Measurements from ENCODE around the gene QSER1. TPM values are rescaled to one million over a fixed set of nuclear protein-coding genes. Genes with fewer than 3 reads are reported as not detected.
A peak's percentile ranks its signal among the peaks of the same experiment; 100 is the strongest.

Gene QSER1
- total RNA-seq, 4 donors from 2014 or later = 19.8 to 29.0 (median 22.7) TPM

GRCh38 chr11:32952421-32952820 is 59.8 kb downstream of the QSER1 start:
- Histone ChIP-seq H3K4me3 (no peak overlapping the region), H3K9me3 (no peaks in the 10 kb centered on the region), H3K27me3 (no peaks in the 10 kb centered on the region), H3K4me1 (no peaks in the 10 kb centered on the region), H3K27ac (no peak overlapping the region), H3K36me3 (peaks cover 0 to 33% of the 10 kb centered on the region in 2 donors)
- no peak for TF ChIP-seq CTCF (IDR thresholded peaks at IDR 0.05)
- TF ChIP-seq EP300 (IDR thresholded peaks at IDR 0.05) = no peak
- no peak for TF ChIP-seq POLR2AphosphoS5 (IDR thresholded peaks at IDR 0.05)
- TF ChIP-seq POLR2A (IDR thresholded peaks at IDR 0.05) = no peak
- ATAC-seq = no peak
- WGBS, 2 donors (ENCODE audit: low coverage in 1 of 2) = 50 to 57% methylated on average over 1 of the region's 1 CpG

DNA sequence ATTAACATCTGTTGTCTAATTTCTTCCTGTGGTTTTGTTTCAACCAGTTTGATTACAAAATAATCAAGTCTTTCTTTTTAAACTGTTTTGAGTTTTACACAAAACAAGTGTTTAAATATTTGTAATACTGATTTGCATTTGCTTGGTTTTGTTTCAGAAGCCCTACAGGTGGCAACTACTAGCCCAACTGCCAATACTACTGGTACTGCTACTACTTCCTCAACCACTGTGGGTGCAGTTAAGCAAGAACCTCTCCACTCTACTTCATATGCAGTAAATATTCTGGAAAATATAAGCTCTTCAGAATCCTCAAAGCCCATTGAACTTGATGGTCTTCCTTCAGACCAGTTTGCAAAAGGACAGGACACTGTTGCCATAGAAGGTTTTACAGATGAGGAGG is 61.1 kb downstream of the QSER1 start:
- Histone ChIP-seq H3K4me1 (no peaks in the 10 kb centered on the region), H3K27ac (no peak overlapping the region), H3K27me3 (no peaks in the 10 kb centered on the region), H3K4me3 (no peak overlapping the region), H3K9me3 (no peaks in the 10 kb centered on the region), H3K36me3 (peaks cover 0 to 46% of the 10 kb centered on the region in 2 donors)
- TF ChIP-seq EP300 (IDR thresholded peaks at IDR 0.05) (no peak), CTCF (IDR thresholded peaks at IDR 0.05) (no peak), POLR2AphosphoS5 (IDR thresholded peaks at IDR 0.05) (no peak), POLR2A (IDR thresholded peaks at IDR 0.05) (no peak)
- ATAC-seq = no peak

DNA sequence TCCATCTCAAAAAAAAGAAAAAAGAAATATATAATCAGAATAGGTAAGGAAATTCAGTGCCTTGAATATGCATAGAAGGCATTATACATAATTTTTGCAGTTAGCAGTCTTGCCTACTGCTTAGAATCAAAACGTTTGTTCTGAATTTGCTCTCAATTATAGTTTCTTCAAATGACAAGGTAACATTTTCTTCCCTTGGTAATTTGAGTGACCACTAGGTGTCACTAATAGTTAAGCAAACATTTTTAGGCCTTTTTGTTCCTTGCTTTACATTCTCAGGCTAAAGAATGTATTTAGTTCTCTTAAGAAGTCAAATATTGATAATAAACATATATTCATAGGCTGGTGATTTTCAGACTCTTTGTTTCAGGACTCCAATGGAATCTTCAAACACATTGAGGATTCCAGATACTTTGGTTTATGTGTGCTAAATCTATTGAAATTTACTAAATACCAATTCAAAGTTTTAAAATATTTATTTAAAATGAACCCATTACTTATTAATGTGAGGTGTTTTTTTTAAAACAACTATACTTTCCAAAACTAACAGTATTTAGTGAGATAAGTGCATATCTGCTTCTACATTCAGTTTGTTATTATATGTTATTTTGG is 68.0 kb downstream of the QSER1 start:
- Histone ChIP-seq H3K27me3 (no peaks in the 10 kb centered on the region), H3K9me3 (no peaks in the 10 kb centered on the region), H3K4me1 (no peaks in the 10 kb centered on the region), H3K4me3 (no peak overlapping the region), H3K27ac (no peak overlapping the region), H3K36me3 (peaks cover 3 to 64% of the 10 kb centered on the region in 2 donors)
- ATAC-seq = no peak
- 0% methylated on average over 1 of the region's 1 CpG for WGBS, 2 donors (ENCODE audit: low coverage in 1 of 2)
- TF ChIP-seq CTCF (IDR thresholded peaks at IDR 0.05) (peak; percentile 53 to 71 (median 60)), POLR2A (IDR thresholded peaks at IDR 0.05) (no peak)

GRCh38 chr11:32962016-32962415 is 69.4 kb downstream of the QSER1 start:
- H3K27ac ChIP-seq = no peak overlapping the region
- H3K36me3 ChIP-seq = peaks cover 3 to 59% of the 10 kb centered on the region in 2 donors
- no peak overlapping the region for H3K4me3 ChIP-seq
- H3K9me3 ChIP-seq = no peaks in the 10 kb centered on the region
- WGBS, 2 donors (ENCODE audit: low coverage in 1 of 2) = 97 to 100% methylated on average over 2 of the region's 2 CpGs
- no peak for ATAC-seq
- no peaks in the 10 kb centered on the region for H3K4me1 ChIP-seq
- no peak for TF ChIP-seq EP300 (IDR thresholded peaks at IDR 0.05)
- TF ChIP-seq CTCF (IDR thresholded peaks at IDR 0.05) = no peak
- no peak for TF ChIP-seq POLR2A (IDR thresholded peaks at IDR 0.05)
- no peak for TF ChIP-seq POLR2AphosphoS5 (IDR thresholded peaks at IDR 0.05)
- no peaks in the 10 kb centered on the region for H3K27me3 ChIP-seq

DNA sequence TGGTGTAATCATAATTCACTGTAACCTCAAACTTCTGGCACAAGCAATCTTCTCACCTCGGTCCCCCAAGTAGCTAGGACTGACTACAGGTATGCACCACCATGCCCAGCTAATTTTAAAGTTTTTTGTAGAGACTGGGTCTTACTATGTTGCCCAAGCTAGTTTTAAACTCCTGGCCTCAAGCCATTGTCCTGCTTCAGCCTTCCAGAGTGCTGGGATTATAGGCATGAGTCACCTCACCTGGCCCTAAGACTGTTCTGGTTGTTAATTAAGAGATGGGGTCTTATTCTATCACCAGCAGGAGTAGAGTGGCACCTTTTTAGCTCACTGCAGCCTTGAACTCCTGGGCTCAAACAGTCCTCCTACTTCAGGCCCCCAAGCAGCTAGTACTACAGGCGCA is 71.1 kb downstream of the QSER1 start:
- Histone ChIP-seq H3K36me3 (peaks cover 3 to 42% of the 10 kb centered on the region in 2 donors), H3K4me1 (peaks cover 0 to 13% (median 0%) of the 10 kb centered on the region in 3 donors), H3K27me3 (no peaks in the 10 kb centered on the region), H3K9me3 (no peaks in the 10 kb centered on the region), H3K4me3 (no peak overlapping the region), H3K27ac (no peak overlapping the region)
- WGBS, 2 donors (ENCODE audit: low coverage in 1 of 2) = 92 to 93% methylated on average over 2 of the region's 2 CpGs
- no peak for TF ChIP-seq POLR2AphosphoS5 (IDR thresholded peaks at IDR 0.05)
- no peak for TF ChIP-seq EP300 (IDR thresholded peaks at IDR 0.05)
- no peak for TF ChIP-seq CTCF (IDR thresholded peaks at IDR 0.05)
- no peak for TF ChIP-seq POLR2A (IDR thresholded peaks at IDR 0.05)
- ATAC-seq = no peak

Measured in gastroesophageal sphincter (tissue), 4 donors.